Measurements from ENCODE around the gene ERCC5.

The ERCC5 gene

GRCh38 chr13:102845630-102846260 is at the start of gene ERCC5:
TSS of gene ERCC5 (plus strand) at chr13:102846032. CDS start at chr13:102846267, 235 bp downstream.
- DNase-seq: peak; percentile 95

- DNase-seq: peak; percentile 88
Measured at GRCh38 chr13:102798581-102799425, 47.0 kb upstream of the ERCC5 start, which contains the start of the genes BIVM and POGLUT2. TSS of gene BIVM (plus strand) at chr13:102799119. CDS start at chr13:102807268, 8,149 bp downstream. TSS of gene POGLUT2 (minus strand) at chr13:102798976. CDS start at chr13:102798670, 306 bp downstream.

GRCh38 chr13:102799426-102800144 is 46.2 kb upstream of the ERCC5 start:
- DNase-seq: peak; percentile 3

- DNase-seq: peak; percentile 81
Measured at GRCh38 chr13:102800145-102801041, 45.4 kb upstream of the ERCC5 start.

- DNase-seq: no peak
Measured at GRCh38 chr13:102805680-102806079, 40.2 kb upstream of the ERCC5 start.

GRCh38 chr13:102807699-102808098 is 38.1 kb upstream of the ERCC5 start:
- no peak for DNase-seq

- DNase-seq: no peak
Measured at GRCh38 chr13:102812611-102813287, 33.1 kb upstream of the ERCC5 start.

GRCh38 chr13:102814025-102814607 is 31.7 kb upstream of the ERCC5 start:
- peak; percentile 2 for DNase-seq

GRCh38 chr13:102814793-102815192 is 31.0 kb upstream of the ERCC5 start:
- DNase-seq: no peak

- DNase-seq: no peak
Measured at GRCh38 chr13:102815788-102816187, 30.0 kb upstream of the ERCC5 start.

GRCh38 chr13:102816708-102817107 is 29.1 kb upstream of the ERCC5 start:
- DNase-seq: no peak

GRCh38 chr13:102817241-102817640 is 28.6 kb upstream of the ERCC5 start:
- DNase-seq: no peak

- DNase-seq: no peak
Measured at GRCh38 chr13:102817907-102818306, 27.9 kb upstream of the ERCC5 start.

- no peak for DNase-seq
Measured at GRCh38 chr13:102825400-102825799, 20.4 kb upstream of the ERCC5 start.

GRCh38 chr13:102825921-102826706 is 19.7 kb upstream of the ERCC5 start:
- no peak for DNase-seq

- DNase-seq: no peak
Measured at GRCh38 chr13:102830646-102831045, 15.2 kb upstream of the ERCC5 start.

- no peak for DNase-seq
Measured at GRCh38 chr13:102836471-102836870, 9.4 kb upstream of the ERCC5 start.

- no peak for DNase-seq
Measured at GRCh38 chr13:102838273-102838672, 7.6 kb upstream of the ERCC5 start.

- DNase-seq: no peak
Measured at GRCh38 chr13:102838982-102839381, 6.8 kb upstream of the ERCC5 start.

- DNase-seq: no peak
Measured at GRCh38 chr13:102839462-102839861, 6.4 kb upstream of the ERCC5 start.

GRCh38 chr13:102845289-102845629 is 573 bp upstream of the ERCC5 start:
- DNase-seq: no peak
